ENCODE data around the gene RBMS3.
"Not testable (repeated sequence)": the region's sequence is repeated elsewhere in the genome, so short reads cannot be mapped to it uniquely, and the experiment has no call there.

RBMS3 gene

GRCh38 chr3:29789686-29790085 is 508.8 kb downstream of the RBMS3 start:
- DNase-seq (ENCODE audit: low read depth): no peak

GRCh38 chr3:29796808-29797207 is 515.9 kb downstream of the RBMS3 start:
- DNase-seq (ENCODE audit: low read depth): no peak

- no peak for DNase-seq (ENCODE audit: low read depth)
These were observed 521.2 kb downstream of the RBMS3 start for GRCh38 chr3:29802057-29802456.

GRCh38 chr3:29804044-29804443 is 523.2 kb downstream of the RBMS3 start:
- DNase-seq (ENCODE audit: low read depth): no peak

- DNase-seq (ENCODE audit: low read depth): no peak
These were observed 524.9 kb downstream of the RBMS3 start for GRCh38 chr3:29805757-29806156.

GRCh38 chr3:29808324-29808723 is 527.5 kb downstream of the RBMS3 start:
- DNase-seq (ENCODE audit: low read depth): not testable (repeated sequence)

GRCh38 chr3:29822071-29822470 is 541.2 kb downstream of the RBMS3 start:
- no peak for DNase-seq (ENCODE audit: low read depth)

GRCh38 chr3:29823233-29823632 is 542.4 kb downstream of the RBMS3 start:
- DNase-seq (ENCODE audit: low read depth): no peak

- no peak for DNase-seq (ENCODE audit: low read depth)
These were observed 545.8 kb downstream of the RBMS3 start for GRCh38 chr3:29826712-29827111.

GRCh38 chr3:29827756-29828155 is 546.9 kb downstream of the RBMS3 start:
- no peak for DNase-seq (ENCODE audit: low read depth)

- no peak for DNase-seq (ENCODE audit: low read depth)
These were observed 548.5 kb downstream of the RBMS3 start for GRCh38 chr3:29829340-29829739.

- DNase-seq (ENCODE audit: low read depth): no peak
These were observed 569.8 kb downstream of the RBMS3 start for GRCh38 chr3:29850641-29851040.

- DNase-seq (ENCODE audit: low read depth): no peak
These were observed 571.9 kb downstream of the RBMS3 start for GRCh38 chr3:29852767-29853166.

GRCh38 chr3:29853841-29854397 is 573.0 kb downstream of the RBMS3 start:
- DNase-seq (ENCODE audit: low read depth): no peak

GRCh38 chr3:29854821-29855220 is 574.0 kb downstream of the RBMS3 start:
- DNase-seq (ENCODE audit: low read depth): no peak

GRCh38 chr3:29859726-29860270 is 578.9 kb downstream of the RBMS3 start:
- no peak for DNase-seq (ENCODE audit: low read depth)

- DNase-seq (ENCODE audit: low read depth): no peak
These were observed 583.9 kb downstream of the RBMS3 start for GRCh38 chr3:29864809-29865208.

GRCh38 chr3:29868543-29869101 is 587.8 kb downstream of the RBMS3 start:
- no peak for DNase-seq (ENCODE audit: low read depth)

- no peak for DNase-seq (ENCODE audit: low read depth)
These were observed 589.3 kb downstream of the RBMS3 start for GRCh38 chr3:29870136-29870535.

- no peak for DNase-seq (ENCODE audit: low read depth)
These were observed 590.2 kb downstream of the RBMS3 start for GRCh38 chr3:29871087-29871486.

GRCh38 chr3:29880809-29881208 is 599.9 kb downstream of the RBMS3 start:
- DNase-seq (ENCODE audit: low read depth): no peak

GRCh38 chr3:29887451-29887850 is 606.6 kb downstream of the RBMS3 start:
- DNase-seq (ENCODE audit: low read depth): no peak

GRCh38 chr3:29889215-29889614 is 608.3 kb downstream of the RBMS3 start:
- DNase-seq (ENCODE audit: low read depth): no peak

- DNase-seq (ENCODE audit: low read depth): no peak
These were observed 609.9 kb downstream of the RBMS3 start for GRCh38 chr3:29890801-29891200.

Measured in activated T-helper 9 cell treated with anti-CD3 and anti-CD28 coated beads, Interleukin-2, amount 50 U/mL, for 16 hours (primary cell).